PC-3 (cell line): Measurements from ENCODE around the gene GNAZ.

Source experiments
- EZH2phosphoT487 ChIP-seq: fragments of 300-600 bp; sonication (generic); IDR thresholded peaks from 2 replicates; pipeline ENCODE4 v1.6.1; 2018; ENCODE audit warnings: mild to moderate bottlenecking, antibody characterized with exemption, low read length, borderline replicate concordance
- TF ChIP-seq, protein P1 (sequence below): fragments of 300-600 bp; sonication (generic); conservative IDR thresholded peaks from 2 replicates; pipeline ENCODE4 v1.5.1; 2017; ENCODE audit warnings: antibody characterized with exemption, low read depth, mild to moderate bottlenecking, low read length

DNA sequence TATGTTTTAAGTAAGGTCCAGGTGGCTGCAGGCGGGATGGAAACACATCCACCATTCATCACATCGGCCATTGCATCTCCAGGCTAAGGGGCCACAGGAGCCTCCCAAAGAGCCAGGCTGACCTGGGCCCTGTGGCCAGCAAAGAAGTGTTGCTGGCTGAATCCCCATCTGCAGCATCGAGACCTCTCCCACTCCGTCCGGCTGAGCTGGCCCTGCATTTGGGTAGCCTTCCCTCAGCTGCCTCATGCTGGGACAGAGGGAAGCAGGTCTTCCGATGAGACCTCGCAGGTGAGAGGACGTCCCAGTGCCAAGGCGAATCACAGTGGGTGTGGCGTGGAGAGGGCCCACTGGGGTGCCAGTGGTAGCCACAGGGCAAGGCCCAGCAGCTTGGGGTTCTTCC is 47.0 kb downstream of the GNAZ start:
- no peak for TF ChIP-seq EZH2phosphoT487
- TF ChIP-seq, protein P1, sequence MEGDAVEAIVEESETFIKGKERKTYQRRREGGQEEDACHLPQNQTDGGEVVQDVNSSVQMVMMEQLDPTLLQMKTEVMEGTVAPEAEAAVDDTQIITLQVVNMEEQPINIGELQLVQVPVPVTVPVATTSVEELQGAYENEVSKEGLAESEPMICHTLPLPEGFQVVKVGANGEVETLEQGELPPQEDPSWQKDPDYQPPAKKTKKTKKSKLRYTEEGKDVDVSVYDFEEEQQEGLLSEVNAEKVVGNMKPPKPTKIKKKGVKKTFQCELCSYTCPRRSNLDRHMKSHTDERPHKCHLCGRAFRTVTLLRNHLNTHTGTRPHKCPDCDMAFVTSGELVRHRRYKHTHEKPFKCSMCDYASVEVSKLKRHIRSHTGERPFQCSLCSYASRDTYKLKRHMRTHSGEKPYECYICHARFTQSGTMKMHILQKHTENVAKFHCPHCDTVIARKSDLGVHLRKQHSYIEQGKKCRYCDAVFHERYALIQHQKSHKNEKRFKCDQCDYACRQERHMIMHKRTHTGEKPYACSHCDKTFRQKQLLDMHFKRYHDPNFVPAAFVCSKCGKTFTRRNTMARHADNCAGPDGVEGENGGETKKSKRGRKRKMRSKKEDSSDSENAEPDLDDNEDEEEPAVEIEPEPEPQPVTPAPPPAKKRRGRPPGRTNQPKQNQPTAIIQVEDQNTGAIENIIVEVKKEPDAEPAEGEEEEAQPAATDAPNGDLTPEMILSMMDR = no peak
